Measurements from ENCODE around the gene GSE1. TPM values are rescaled to one million over a fixed set of nuclear protein-coding genes. Genes with fewer than 3 reads are reported as not detected.

GSE1 gene
- total and polyA plus RNA-seq, 9 of the 15 experiments (the other 6 are each of a cell fraction or from before 2014, with no cell fraction given) = 12.2 to 244 (median 57.9) TPM

DNA sequence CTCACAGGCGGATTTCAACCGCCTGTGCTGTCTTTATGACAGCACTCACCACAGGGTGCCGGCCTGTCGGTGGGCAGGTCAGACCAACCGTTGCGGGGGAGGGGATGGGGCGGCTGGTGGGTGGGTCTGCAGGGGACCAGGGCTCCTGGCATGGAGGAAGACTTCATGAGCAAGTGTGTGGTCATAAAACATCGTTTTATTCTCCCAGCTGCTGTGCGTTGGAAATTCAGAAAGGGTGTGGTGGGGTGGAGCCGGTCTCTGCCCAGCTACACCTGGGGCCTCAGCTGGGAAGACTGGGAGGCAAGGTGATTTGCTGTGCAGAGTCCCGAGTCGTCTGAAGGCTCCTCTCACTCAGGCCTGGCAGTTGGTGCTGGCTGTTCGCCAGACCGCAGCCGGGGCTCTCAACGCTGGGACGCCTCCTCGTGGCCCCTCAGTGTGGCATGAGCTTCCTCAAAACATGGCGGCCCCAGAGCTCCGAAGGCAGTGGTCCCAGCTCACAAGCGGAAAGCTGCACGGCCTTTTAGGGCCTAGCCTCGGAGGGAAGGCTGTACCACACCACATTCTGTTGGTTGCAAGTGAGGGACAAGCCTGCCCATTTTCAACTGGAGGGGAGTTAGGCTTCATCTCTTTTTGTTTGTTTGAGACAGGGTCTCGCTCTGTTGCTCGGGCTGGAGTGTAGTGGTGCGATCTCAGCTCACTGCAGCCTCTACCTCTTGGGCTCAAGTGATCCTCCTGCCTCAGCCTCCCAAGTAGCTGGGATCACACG is 45.8 kb upstream of the GSE1 start (continued):
- no peak for TF ChIP-seq GATAD2B (IDR thresholded peaks at IDR 0.05; ENCODE audit: borderline replicate concordance)
- TF ChIP-seq, protein P1, sequence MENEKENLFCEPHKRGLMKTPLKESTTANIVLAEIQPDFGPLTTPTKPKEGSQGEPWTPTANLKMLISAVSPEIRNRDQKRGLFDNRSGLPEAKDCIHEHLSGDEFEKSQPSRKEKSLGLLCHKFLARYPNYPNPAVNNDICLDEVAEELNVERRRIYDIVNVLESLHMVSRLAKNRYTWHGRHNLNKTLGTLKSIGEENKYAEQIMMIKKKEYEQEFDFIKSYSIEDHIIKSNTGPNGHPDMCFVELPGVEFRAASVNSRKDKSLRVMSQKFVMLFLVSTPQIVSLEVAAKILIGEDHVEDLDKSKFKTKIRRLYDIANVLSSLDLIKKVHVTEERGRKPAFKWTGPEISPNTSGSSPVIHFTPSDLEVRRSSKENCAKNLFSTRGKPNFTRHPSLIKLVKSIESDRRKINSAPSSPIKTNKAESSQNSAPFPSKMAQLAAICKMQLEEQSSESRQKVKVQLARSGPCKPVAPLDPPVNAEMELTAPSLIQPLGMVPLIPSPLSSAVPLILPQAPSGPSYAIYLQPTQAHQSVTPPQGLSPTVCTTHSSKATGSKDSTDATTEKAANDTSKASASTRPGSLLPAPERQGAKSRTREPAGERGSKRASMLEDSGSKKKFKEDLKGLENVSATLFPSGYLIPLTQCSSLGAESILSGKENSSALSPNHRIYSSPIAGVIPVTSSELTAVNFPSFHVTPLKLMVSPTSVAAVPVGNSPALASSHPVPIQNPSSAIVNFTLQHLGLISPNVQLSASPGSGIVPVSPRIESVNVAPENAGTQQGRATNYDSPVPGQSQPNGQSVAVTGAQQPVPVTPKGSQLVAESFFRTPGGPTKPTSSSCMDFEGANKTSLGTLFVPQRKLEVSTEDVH (IDR thresholded peaks at IDR 0.05; ENCODE audit: low read depth, partially characterized antibody) = peak; percentile 68
- 0 out of 2 replicates have a peak, but pooled peaks have one; percentile 45 for TF ChIP-seq ZNF586 (CRISPR knock-in tag; conservative IDR thresholded peaks at IDR 0.05)
- TF ChIP-seq, protein P2, sequence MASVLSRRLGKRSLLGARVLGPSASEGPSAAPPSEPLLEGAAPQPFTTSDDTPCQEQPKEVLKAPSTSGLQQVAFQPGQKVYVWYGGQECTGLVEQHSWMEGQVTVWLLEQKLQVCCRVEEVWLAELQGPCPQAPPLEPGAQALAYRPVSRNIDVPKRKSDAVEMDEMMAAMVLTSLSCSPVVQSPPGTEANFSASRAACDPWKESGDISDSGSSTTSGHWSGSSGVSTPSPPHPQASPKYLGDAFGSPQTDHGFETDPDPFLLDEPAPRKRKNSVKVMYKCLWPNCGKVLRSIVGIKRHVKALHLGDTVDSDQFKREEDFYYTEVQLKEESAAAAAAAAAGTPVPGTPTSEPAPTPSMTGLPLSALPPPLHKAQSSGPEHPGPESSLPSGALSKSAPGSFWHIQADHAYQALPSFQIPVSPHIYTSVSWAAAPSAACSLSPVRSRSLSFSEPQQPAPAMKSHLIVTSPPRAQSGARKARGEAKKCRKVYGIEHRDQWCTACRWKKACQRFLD (CRISPR knock-in tag; IDR thresholded peaks at IDR 0.05) = peak; percentile 81
- TF ChIP-seq ZNF347 (CRISPR knock-in tag; IDR thresholded peaks at IDR 0.05; ENCODE audit: low read depth) = no peak
- TF ChIP-seq RBFOX2 (IDR thresholded peaks at IDR 0.05; ENCODE audit: low read depth, low read length) = peak; percentile 84
- TF ChIP-seq HDAC2 (IDR thresholded peaks at IDR 0.05) = peak; percentile 72; the same call in 1 of the 2 replicates
- 0 out of 2 replicates have a peak, but pooled peaks have one; percentile 61 for TF ChIP-seq IFI16 (CRISPR knock-in tag; IDR thresholded peaks at IDR 0.05)
- TF ChIP-seq, protein P3, sequence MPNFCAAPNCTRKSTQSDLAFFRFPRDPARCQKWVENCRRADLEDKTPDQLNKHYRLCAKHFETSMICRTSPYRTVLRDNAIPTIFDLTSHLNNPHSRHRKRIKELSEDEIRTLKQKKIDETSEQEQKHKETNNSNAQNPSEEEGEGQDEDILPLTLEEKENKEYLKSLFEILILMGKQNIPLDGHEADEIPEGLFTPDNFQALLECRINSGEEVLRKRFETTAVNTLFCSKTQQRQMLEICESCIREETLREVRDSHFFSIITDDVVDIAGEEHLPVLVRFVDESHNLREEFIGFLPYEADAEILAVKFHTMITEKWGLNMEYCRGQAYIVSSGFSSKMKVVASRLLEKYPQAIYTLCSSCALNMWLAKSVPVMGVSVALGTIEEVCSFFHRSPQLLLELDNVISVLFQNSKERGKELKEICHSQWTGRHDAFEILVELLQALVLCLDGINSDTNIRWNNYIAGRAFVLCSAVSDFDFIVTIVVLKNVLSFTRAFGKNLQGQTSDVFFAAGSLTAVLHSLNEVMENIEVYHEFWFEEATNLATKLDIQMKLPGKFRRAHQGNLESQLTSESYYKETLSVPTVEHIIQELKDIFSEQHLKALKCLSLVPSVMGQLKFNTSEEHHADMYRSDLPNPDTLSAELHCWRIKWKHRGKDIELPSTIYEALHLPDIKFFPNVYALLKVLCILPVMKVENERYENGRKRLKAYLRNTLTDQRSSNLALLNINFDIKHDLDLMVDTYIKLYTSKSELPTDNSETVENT (CRISPR knock-in tag; IDR thresholded peaks at IDR 0.05) = peak; percentile 47; the same call in 1 of the 2 replicates
- peak; percentile 87 for TF ChIP-seq BRD4 (IDR thresholded peaks at IDR 0.05)
- TF ChIP-seq, protein P4, sequence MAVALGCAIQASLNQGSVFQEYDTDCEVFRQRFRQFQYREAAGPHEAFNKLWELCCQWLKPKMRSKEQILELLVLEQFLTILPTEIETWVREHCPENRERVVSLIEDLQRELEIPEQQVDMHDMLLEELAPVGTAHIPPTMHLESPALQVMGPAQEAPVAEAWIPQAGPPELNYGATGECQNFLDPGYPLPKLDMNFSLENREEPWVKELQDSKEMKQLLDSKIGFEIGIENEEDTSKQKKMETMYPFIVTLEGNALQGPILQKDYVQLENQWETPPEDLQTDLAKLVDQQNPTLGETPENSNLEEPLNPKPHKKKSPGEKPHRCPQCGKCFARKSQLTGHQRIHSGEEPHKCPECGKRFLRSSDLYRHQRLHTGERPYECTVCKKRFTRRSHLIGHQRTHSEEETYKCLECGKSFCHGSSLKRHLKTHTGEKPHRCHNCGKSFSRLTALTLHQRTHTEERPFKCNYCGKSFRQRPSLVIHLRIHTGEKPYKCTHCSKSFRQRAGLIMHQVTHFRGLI (CRISPR knock-in tag; IDR thresholded peaks at IDR 0.05) = peak; percentile 64; the same call in 1 of the 2 replicates
- TF ChIP-seq LEF1 (IDR thresholded peaks at IDR 0.05) = peak; percentile 68; the same call in 1 of the 2 replicates
